Activated CD4-positive, alpha-beta T cell treated with anti-CD3 and anti-CD28 coated beads for 4 hours (primary cell): ENCODE results near the gene ARMC8.

Experiments
- DNase-seq, 2 donors: peaks; one replicate each; pipeline ENCODE4 v3.0.0-alpha.2; 2020

Gene ARMC8

GRCh38 chr3:138200424-138200823 lies 13.3 kb downstream of the ARMC8 start:
- DNase-seq, result no peak

DNA sequence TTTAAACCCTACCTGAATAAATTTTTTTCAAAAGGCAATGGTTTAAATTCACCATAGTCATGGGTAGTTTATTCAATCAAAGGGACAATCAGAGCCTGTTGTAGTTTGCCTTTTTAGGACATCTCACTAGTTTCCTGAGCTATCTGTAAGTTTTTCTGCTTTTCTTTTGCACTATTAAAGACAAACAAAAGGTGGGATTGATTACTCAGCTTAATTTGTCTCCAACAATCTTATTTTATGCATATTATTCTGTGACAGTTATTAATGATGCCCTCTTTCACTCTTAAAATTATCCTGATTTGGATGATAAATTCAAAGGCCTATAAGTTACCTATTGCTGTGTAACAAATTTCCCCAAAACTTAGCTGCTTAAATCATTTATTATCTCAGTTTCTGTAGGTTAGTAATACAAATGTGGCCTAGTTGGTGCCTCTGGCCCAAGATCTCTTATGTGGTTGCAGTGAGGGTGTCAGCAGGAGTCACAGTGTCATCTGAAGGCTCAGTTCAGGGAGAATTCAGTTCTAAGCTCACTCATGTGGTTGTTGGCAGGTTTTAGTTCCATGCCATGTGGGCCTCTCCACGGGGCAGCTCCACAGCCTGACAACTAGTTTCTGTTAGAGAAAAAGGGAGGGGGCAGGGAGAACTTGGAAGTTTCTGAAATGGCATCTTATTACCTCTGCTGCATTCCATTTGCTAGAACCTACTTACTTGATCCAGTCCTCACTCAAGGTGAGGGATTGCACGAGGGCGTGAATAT lies 16.0 kb downstream of the ARMC8 start:
- no peak for DNase-seq

- DNase-seq, result no peak
These were observed 16.8 kb downstream of the ARMC8 start for GRCh38 chr3:138203938-138204337.

- DNase-seq, result no peak
These were observed 18.4 kb downstream of the ARMC8 start for GRCh38 chr3:138205527-138205926.

DNA sequence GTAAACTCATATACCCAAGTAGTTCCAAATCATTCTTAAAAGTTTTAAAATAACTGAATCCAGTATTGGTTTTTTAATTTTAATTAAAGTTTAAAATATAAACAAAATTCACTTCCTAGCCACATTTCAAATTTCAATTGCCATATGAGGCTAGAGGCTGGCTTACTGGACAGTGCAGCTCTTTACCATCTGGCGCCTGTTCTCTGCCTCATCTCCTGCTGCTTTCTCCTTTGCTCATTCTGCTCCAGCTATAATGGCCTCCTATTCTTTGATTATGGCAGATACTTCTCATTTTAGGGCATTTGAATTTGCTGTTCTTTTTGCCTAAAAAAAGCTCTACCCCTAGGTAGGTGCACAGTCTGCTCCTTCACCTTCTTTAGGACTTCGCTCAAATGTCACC lies 19.1 kb downstream of the ARMC8 start:
- no peak for DNase-seq

- DNase-seq, result no peak
These were observed 23.4 kb downstream of the ARMC8 start for GRCh38 chr3:138210528-138210927.

DNA sequence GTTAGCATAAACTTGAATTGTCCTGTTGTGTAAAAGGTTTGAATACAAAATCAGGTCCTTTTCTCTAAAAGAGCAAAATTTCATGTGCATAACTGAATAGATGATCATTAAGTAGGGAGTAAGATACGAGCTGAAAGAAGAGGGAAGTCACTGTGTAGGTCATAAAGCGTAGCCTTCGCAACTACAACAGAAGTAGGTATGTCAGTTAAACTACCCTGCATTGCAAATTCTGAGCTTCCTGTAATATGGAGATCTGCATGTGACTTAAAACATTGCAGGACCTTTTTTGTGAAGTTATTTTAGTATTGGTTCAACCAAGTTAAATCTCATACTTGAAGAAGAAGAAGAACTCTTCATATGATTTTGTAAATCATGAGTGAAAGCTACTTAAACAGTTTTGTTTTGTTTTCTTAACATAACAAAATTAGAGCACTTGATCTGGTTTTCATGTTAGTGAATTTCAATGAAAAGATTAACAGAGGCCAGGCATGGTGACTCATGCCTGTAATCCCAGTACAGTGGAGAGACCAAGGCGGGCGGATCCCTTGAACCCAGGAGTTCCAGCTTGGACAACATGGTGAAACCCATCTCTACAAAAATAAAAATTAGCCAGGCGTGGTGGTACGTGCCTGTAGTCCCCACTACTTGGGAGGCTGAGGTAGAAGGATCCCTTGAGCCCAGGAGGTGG lies 26.4 kb downstream of the ARMC8 start:
- no peak for DNase-seq

GRCh38 chr3:138219255-138219654 lies 32.2 kb downstream of the ARMC8 start:
- no peak for DNase-seq

DNA sequence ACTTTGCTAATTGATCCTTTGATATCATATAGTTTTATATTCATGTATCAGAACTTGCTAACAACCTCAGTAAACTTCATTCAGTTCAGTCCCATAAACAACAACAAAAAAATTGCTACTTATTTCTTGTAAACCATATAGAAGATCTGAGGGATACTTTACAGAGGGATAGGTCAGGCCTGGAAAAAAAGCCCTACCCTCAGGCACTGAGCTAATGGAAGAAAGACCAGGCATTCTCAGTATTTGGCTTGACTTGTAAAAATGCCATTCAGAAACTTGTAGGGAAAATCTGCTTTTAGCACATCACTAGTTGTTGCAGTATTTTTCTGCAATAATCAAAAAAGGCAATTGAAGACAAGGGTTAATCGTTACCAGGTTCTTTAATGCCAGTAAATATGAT lies 33.1 kb downstream of the ARMC8 start:
- no peak for DNase-seq

DNA sequence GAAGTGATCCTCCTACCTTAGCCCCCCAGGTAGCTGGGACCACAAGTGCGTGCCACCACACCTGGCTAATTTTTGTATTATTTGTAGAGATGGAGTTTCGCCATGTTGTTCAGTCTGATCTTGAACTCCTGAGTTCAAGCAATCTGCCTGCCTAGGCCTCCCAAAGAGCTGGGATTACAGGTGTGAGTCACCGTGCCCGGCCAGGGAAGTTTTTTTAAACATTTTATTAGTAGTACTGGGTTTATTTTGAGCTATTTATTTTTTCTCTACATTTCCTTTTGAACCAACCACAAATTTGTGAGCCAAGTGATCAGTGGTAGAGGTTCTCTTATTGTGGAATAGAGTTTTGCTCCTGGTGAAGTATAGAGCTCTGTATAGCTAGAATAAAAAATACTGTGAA lies 33.7 kb downstream of the ARMC8 start:
- no peak for DNase-seq

DNA sequence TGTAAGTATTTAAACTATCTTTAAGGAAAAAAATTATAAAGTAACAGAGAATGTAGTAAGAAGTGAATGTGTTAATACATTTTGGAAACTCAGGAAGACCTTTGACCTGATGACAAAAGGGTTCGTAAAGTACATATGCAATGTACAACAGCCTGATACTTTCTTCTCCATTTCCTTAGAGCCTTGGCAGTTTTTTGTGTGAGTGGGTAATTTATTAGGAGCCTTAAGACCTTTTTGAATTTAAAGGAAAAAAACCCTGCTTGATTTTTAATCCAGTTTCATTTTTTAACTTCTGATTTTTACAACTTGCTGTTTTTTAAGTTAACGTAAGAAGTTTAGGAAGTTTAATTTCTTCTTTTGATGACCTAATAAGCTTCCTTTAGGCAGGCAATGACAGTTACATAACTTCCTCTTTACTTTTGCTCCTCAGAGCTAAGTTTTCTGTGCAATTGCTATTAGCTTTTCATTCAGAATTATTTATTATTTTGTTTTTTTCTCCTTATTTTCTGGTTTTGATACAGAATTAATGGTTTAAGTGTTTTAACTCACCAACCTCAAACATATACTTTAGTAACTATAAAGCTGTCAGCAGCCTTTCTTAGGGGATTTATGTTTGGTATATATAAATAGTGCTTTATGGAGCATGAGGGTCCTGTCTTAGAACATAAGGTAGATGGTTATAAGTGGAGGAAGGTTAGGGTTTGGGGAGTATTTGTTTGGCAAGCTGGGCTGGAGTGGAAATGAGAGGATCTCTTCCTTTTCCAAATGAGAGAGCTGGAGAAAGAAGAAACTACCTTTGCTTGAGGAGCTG lies 35.2 kb downstream of the ARMC8 start:
- no peak for DNase-seq

GRCh38 chr3:138222942-138223287 lies 35.8 kb downstream of the ARMC8 start:
- no peak for DNase-seq

DNA sequence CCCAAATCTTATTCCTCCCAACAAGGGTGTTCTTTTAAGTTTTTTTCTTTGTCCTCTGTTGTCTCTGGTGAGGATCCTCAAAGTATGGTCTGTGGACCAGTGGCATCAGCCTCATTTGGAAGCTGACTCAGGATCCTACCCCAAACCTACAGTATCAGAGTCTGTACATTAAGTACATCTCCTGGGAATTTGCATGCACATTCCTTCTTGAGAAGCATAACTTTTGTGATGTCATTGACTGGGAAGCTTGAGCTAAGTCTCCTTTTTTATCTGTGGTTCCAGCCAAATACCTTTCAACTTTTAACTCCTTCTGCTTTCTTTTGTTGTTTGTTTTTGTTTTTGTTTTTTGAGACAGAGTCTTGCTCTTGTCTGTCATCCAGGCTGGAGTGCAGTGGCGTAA lies 40.5 kb downstream of the ARMC8 start:
- no peak for DNase-seq

DNA sequence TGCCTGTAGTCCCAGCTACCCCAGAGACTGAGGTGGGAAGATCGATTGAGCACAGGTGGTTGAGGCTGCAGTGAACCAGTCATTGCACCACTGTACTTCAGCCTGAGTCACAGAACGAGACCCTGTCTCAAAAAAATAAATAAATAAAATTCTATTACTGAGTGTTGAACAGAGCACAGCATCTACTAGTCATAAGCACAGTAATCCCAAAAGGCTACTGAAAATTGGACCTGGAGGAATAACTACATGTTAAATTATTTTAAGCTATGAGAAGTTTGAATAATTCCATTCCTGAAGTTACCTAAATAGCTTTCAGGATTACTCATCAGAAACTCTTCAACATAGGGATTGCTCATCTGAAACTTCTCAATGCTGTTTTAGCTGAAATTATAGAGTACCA lies 43.4 kb downstream of the ARMC8 start:
- DNase-seq, result no peak

DNA sequence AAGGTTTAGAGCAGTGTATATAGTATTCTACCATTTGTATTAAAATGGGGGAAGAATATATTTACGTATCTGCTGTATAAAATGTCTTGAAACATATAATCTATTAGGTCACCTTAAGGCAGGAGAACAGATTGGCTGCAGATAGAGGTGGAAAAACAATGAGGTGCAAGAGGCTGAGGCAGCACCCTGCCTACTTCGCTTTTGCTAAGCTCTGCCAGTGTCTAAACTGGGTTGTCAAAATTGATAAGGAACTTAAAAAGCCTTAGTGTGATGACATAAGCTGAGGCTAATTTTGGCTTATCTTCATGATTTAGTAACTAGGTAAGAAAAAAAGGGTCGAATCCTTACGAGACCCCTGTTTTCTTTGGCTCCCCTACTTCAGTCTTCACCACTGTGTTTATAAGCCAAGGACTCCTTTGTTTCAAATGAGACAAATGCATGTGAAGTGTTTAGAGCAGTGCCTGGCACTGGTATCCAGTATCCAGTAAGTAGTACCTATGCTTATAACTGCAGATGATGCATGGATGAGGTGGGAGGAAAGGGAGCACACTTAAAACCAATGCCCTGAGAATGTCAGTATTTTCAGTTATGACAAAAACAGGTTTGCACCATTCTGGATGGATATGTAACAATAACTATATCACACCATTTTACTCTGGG lies 45.7 kb downstream of the ARMC8 start:
- no peak for DNase-seq

- DNase-seq, result no peak
These were observed 47.5 kb downstream of the ARMC8 start for GRCh38 chr3:138234401-138235179.

- DNase-seq, result no peak
These were observed 51.6 kb downstream of the ARMC8 start for GRCh38 chr3:138238711-138239110.

GRCh38 chr3:138241061-138241460 lies 54.0 kb downstream of the ARMC8 start:
- no peak for DNase-seq

DNA sequence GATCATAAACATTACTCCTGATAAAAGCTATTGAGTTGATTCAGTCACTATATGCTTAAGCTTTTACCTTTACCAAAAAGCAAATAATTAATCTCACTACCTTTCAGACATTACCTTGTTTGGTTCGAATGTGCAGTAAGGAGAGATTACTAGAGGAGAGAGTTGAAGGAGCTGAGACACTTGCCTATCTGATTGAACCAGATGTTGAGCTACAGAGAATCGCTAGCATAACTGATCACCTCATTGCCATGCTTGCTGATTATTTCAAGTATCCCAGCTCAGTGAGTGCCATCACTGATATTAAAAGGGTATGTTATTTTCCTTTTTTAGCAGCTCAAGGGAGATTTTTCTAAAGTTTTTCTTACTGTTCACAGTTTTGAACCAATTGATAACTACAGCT lies 54.6 kb downstream of the ARMC8 start:
- DNase-seq, result no peak

- no peak for DNase-seq
These were observed 55.4 kb downstream of the ARMC8 start for GRCh38 chr3:138242466-138242865.

DNA sequence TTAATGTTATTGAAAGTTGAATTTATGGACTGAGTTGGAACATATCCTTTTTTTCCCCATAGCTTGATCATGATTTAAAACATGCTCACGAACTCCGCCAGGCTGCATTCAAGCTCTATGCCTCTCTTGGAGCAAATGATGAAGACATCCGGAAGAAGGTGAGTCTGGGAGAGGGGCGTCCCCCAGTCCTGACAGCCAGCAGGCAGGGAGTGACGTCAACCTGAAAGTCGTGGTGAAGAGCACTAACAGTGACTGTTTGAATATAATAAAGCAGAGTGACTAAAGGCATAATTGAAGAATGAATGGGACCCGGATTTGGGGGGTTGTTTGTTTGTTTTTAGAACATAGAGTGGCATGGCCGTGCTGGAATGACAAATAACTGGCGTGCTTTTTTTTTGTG lies 57.9 kb downstream of the ARMC8 start:
- DNase-seq, result no peak

- no peak for DNase-seq
These were observed 62.5 kb downstream of the ARMC8 start for GRCh38 chr3:138249636-138250035.

DNA sequence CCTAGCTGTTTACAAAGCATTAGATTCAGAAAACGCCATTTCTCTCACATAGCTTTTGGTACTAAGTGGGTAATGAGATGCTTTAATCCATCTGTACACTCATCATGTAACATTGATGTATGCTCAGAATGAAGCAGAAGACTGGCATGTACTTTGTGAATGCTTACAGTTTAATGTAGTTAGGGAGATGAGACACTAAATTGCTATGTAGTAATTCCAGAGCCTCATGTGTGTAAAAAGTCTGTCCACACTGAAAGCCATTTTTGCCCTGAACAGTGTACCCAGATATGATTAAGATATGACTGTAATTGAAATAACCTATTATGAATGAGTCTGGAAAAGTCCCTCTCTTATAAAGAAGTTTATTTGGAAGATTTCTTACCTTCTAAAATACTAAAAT lies 66.5 kb downstream of the ARMC8 start:
- DNase-seq, result no peak
